Left ventricle myocardium superior (tissue), 1 donor: ENCODE results near the gene ITGA3. TPM values are rescaled to one million over a fixed set of nuclear protein-coding genes. Genes with fewer than 3 reads are reported as not detected.

ENCODE experiments used
- ATAC-seq: fragments of 200-7000 bp; cut with Tn5 transposase; one replicate; pipeline ENCODE4 v1.9.1; 2020; ENCODE audit warnings: mild to moderate bottlenecking, moderate library complexity
- DNase-seq: peaks from one replicate; pipeline ENCODE4 v3.0.0-alpha.2; 2020
- intact Hi-C: fragments of 100-400 bp; cut with micrococcal nuclease; formaldehyde crosslinking; loops from one replicate; pipeline ENCODE4 v1.11.0; 2022
- total RNA-seq: library from RNA; stranded (reverse); fragmentation: NEBNext Ultra II Directional; extraction: Animal tissue kit (Norgen Biotek cat#: 25700); gene quantifications from one replicate; pipeline ENCODE4 v1.2.1, GENCODE V29; 2021
- donor health status: DM: no; HTN: yes; CAD: no; lungs with severe emphysema.

ITGA3 gene
- total RNA-seq, 1 donor from 2014 or later = 16.5 TPM

- no peak for DNase-seq
- intact Hi-C loops = loop anchor here (10.0 kb wide), 1 partner anchor 64 kb away; the partner anchor contains the start of gene SGCA
- ATAC-seq = peak; percentile 26
These were observed 45.0 kb downstream of the ITGA3 start for GRCh38 chr17:50100921-50101345.

DNA sequence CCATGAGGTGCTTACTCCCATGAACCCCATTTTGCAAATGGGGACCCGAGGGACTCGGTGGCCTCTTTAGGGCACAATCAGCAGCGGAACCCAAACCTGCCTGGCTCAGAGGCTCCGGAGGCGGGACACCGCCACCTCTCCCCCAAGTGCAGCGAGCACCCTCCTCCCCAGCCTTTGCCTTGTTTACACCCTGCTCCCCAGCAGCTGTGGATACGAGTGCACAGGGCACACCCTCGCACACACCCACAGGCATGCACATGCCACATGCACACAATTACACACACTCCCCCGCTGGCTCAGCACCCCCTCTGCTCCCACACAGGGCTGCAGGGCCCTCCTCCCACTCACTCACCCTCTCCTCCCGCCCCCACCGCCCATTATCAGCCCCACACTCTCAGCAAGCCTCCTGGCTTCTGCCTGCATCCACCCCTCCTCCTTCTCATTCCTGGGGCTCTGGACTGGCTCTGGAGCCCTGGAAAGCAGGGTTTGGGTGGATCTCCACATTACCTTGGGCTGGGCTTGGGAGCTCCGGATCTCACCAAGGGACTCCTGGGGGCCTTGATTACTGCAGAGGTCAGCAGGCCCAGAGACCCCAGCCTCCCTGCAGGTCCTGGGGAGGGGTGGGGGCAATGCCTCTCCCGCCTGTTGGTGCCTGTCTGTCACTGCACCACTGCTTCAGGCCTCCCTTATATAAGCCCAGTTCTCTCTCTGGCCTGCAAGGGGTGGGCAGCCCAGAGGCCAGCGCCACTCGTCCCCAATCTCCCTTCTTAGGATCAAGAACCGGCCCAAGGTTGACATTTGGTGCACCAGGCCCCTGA, 45.6 kb downstream of the ITGA3 start:
- intact Hi-C loops = loop anchor here (10.0 kb wide), 1 partner anchor 63 kb away; the partner anchor contains the start of gene SGCA
- DNase-seq = peak; percentile 75
- peak; percentile 83 for ATAC-seq

GRCh38 chr17:50102164-50102991, 46.5 kb downstream of the ITGA3 start:
- ATAC-seq = peak; percentile 87
- peak; percentile 91 for DNase-seq

GRCh38 chr17:50103252-50103651, 47.3 kb downstream of the ITGA3 start:
- ATAC-seq = no peak
- DNase-seq = no peak
- intact Hi-C loops = loop anchor here (10.0 kb wide), 1 partner anchor 62 kb away; the partner anchor contains the start of gene SGCA

More at GRCh38 chr17:50102164-50102991, 46.5 kb downstream of the ITGA3 start:
- intact Hi-C loops = loop anchor here (10.0 kb wide), 1 partner anchor 62 kb away; the partner anchor contains the start of gene SGCA

DNA sequence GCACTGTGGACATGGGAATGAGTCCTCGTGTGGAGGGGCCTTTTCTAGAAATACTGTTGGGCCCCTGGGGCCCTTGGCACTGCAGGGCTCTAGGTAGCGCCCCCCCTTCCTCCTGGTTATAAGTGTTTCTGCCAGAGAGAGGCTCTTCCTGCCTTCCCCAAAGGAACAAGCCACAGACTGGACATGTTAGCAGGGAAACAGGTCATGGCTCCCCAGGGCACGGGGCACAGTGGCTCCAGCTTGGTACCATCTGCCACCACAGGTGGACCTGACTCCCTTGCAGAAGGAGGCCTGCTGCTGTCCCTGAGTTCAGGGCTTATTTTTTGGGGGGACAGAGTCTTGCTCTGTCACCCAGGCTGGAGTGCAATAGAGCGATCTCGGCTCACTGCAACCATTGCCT, 48.0 kb downstream of the ITGA3 start:
- intact Hi-C loops = loop anchor here (10.0 kb wide), 1 partner anchor 61 kb away; the partner anchor contains the start of gene SGCA
- ATAC-seq = no peak
- DNase-seq = no peak

DNA sequence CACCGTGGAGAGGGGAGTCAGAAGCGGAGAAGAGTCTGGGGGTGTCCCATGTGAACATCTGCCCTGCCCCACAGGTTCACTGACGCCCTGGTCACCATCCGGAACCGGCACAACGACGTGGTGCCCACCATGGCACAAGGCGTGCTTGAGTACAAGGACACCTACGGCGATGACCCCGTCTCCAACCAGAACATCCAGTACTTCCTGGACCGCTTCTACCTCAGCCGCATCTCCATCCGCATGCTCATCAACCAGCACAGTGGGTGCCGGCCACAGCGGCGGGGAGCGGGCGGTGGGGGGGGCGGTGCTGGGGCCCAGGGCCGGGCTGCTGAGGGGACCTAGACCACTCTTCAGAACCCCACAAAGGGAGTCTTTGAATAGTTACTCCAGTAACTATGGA, 49.9 kb downstream of the ITGA3 start:
- DNase-seq (peak; percentile 20), ATAC-seq (no peak)
- intact Hi-C loops = loop anchor here (10.0 kb wide), 1 partner anchor 59 kb away; the partner anchor contains the start of gene SGCA

DNA sequence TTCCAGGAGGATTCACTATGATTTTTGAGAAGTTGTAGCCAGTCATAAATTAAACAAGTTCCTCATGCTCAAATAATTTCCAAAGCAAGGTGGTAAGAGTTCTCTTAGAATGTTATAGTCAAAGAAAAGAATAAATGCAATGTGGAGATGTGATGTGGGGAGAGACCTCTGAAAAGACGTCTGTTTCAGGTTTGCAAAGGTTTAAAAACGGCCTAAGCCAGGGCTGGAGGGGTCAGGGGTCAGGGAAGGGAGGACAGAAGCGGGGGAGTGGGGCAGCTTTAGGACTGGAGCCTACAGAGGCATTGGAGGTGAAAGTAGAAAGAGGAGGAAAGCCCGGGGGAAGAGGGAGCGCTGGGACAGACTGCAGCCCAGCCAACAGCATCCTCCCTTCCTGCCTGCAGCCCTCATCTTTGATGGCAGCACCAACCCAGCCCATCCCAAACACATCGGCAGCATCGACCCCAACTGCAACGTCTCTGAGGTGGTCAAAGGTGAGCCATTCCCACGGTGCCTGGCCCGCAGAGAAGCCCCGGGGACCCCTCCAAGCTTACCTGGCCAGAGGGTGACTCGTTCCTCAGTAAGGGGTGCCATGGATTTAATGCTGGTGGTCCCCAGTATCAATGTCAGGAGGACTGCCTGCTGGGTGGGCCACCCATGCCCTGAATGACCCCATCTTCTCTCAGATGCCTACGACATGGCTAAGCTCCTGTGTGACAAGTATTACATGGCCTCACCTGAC, 50.7 kb downstream of the ITGA3 start:
- DNase-seq = peak; percentile 25

DNA sequence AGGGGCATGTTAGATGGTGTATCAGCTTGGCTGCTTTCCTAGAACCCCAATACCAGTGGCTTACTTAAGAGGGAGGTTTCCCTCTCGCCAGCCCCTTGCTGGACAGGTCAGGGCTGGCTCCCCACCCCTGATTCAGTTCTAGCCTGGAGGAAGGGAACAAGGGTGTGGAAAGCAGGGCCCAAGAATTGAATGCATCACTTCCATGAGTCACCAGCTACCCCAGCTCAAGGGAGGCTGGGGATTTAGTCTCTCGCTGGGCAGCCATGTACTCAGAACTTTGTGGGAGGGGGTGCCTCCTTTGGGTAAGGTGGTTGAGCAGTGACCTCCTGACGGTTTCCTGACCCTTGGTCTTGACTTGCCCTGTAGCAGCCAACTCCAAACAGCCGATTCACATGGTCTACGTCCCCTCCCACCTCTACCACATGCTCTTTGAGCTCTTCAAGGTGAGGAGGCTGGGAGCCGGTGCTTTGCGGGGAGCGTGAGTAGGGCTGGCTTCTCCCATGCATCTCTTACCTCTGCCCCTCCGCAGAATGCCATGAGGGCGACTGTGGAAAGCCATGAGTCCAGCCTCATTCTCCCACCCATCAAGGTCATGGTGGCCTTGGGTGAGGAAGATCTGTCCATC, 52.0 kb downstream of the ITGA3 start:
- intact Hi-C loops = loop anchor here (10.0 kb wide), 1 partner anchor 57 kb away; the partner anchor contains the start of gene SGCA
- DNase-seq (peak; percentile 7), ATAC-seq (no peak)

More for the DNA sequence above, 50.7 kb downstream of the ITGA3 start:
- ATAC-seq = no peak
- intact Hi-C loops = loop anchor here (10.0 kb wide), 1 partner anchor 58 kb away; the partner anchor contains the start of gene SGCA

DNA sequence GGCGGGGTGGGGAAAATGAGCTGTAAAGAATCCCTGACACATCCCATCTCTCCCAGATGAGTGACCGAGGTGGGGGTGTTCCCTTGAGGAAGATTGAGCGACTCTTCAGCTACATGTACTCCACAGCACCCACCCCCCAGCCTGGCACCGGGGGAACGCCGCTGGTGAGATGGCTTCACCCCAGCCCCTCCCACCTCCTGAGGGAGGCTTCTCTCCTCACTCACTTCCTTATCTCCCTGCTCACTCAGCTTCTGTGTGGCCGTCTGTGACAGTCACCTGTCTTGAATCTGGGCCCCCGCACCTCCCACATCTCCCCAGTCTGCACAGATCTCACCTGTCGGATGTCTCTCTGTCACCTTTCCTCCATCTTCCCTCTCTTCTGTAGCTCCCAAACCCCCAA, 52.6 kb downstream of the ITGA3 start:
- DNase-seq (no peak), ATAC-seq (no peak)
- intact Hi-C loops = loop anchor here (10.0 kb wide), 1 partner anchor 56 kb away; the partner anchor contains the start of gene SGCA

- ATAC-seq (no peak), DNase-seq (no peak)
- intact Hi-C loops = loop anchor here (10.0 kb wide), 1 partner anchor 56 kb away; the partner anchor contains the start of gene SGCA
These were observed 53.3 kb downstream of the ITGA3 start for GRCh38 chr17:50109207-50109606.

DNA sequence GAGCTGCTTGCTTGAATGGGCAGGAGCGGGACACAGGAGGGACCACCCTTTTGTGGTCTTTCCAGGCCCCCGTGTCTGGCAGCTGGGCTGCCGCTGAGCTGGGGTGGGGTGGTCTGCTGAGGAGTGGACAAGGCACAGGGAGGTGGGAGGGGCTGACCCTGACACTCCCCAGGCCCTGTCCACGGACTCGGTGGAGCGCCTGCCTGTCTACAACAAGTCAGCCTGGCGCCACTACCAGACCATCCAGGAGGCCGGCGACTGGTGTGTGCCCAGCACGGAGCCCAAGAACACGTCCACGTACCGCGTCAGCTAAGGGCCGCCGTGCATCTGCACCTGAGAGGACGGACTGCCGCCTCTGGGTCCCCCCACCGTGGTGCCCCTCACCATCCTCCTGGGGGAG, 53.9 kb downstream of the ITGA3 start:
- no peak for DNase-seq
- ATAC-seq = no peak
- intact Hi-C loops = loop anchor here (10.0 kb wide), 1 partner anchor 55 kb away; the partner anchor contains the start of gene SGCA

DNA sequence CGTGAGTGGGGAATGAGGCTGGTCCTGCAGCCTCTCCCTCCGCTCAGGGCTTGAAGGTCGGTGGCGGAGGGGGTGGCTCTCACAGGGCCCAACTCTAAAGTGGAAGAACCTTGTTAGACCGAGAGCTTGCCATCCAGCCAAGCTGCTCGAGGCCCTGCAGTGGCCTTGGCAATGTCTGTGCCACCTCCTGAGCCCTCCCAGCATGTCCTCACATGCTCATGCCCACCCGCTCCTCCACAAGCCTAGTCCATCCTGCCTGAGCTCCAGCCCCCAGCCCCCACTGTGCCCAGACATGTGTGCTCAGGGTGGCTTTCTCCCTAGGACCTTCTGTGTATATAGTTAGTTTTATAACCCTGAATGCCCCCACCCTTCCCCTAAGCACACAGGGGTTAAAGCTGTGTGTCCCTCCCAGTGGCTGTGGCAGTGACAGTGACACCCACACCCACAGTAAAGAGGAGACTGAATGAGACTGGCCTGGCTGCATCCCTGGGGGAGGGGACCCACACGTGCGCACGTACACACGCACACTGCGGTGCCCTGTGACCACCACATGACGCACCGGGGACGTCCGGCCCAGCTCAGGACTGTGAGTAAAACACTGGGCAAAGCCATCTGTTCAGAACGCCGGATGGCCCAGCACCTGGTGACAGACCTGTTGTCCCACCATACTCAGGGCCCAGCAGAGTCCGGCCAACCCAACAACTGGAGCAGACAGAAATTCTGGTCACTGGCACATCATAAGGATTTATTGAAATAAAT, 54.9 kb downstream of the ITGA3 start:
- ATAC-seq (peak; percentile 65), DNase-seq (peak; percentile 85)
- intact Hi-C loops = no loop called here

- DNase-seq (peak; percentile 84), ATAC-seq (peak; percentile 79)
- intact Hi-C loops = no loop called here
These were observed 56.1 kb downstream of the ITGA3 start for GRCh38 chr17:50111673-50112655.

DNA sequence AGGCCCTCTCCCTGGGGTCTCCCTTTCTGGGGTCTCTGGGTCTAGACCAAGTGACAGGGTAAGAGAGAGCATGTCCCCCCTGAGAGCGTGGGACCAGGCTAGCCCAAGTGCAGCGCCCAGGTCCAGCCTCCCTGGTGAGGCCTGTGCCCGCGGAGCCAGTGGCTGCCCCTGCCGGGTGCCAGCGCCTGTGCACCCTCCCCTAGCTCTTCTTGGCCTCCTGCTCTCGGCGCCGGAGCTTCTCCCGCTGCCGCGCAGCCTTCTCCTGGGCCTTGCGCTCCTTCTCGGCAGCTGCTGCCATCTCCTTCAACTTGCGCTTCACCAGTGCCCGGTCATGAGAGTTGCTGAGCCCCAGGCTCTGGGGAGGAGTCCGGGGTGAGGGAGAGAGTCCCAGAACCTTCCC, 56.8 kb downstream of the ITGA3 start:
- ATAC-seq (peak; percentile 8), DNase-seq (peak; percentile 67)
- intact Hi-C loops = no loop called here

DNA sequence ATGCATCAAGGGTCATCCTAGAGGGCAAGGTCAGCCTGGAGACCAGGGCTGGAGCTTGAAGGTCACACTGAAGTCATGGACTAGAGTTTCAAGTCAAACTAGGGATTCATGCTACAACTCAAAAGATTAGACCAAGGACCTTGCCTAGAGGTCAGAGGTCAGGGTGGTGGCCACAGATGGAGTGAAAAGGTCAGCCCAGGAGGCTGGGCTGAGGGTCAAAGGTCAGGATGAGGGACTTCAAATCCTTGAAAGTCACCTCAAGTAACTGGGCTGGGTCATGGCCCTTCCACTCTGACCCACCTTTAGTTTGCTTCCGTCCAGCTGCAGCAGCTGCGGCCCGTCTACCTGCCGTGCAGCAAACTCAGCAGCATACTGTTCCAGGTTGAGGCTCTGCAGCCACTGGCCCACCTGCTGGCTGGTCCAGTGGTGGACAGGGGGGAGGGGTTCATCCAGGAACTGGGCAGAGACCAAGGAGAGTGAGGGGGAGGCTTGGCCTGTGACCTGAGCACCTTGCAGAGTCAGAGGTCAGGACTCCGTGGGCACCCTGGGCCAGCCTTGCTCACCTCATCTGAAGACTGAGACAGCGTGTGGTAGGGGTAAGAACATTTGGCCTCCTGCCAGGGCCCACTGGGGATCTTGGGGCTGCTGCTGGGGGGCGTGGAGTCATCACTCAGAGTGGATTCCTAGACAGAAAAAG, 57.9 kb downstream of the ITGA3 start:
- no peak for DNase-seq
- no peak for ATAC-seq
- intact Hi-C loops = no loop called here

GRCh38 chr17:50114401-50114800, 58.5 kb downstream of the ITGA3 start:
- no peak for ATAC-seq
- DNase-seq = no peak
- intact Hi-C loops = no loop called here
